Activated CD8-positive, alpha-beta memory T cell treated with anti-CD3 and anti-CD28 coated beads for 4 hours (primary cell): ENCODE data around the gene GXYLT1.
"Not testable (repeated sequence)": the region's sequence is repeated elsewhere in the genome, so short reads cannot be mapped to it uniquely, and the experiment has no call there.

ENCODE experiments used
- DNase-seq, 2 donors: peaks; one replicate each; pipeline ENCODE4 v3.0.0-alpha.2; 2020; ENCODE audit warnings: low read depth in 2 of 2

GXYLT1 gene, protein sequence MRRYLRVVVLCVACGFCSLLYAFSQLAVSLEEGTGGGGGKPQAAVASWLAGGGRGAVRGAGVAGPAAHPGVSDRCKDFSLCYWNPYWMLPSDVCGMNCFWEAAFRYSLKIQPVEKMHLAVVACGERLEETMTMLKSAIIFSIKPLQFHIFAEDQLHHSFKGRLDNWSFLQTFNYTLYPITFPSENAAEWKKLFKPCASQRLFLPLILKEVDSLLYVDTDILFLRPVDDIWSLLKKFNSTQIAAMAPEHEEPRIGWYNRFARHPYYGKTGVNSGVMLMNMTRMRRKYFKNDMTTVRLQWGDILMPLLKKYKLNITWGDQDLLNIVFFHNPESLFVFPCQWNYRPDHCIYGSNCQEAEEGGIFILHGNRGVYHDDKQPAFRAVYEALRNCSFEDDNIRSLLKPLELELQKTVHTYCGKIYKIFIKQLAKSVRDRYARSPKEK

GRCh38 chr12:42144408-42145196 is at the start of gene GXYLT1:
Gene GXYLT1 (minus strand): TSS chr12:42144874. CDS start chr12:42144646, 228 bp downstream.
- peak; percentile 41 to 56 for DNase-seq

- DNase-seq: no peak
These were observed 48.0 kb upstream of the GXYLT1 start for GRCh38 chr12:42192686-42193085.

GRCh38 chr12:42192258-42192657 is 47.6 kb upstream of the GXYLT1 start:
- DNase-seq: no peak

DNA sequence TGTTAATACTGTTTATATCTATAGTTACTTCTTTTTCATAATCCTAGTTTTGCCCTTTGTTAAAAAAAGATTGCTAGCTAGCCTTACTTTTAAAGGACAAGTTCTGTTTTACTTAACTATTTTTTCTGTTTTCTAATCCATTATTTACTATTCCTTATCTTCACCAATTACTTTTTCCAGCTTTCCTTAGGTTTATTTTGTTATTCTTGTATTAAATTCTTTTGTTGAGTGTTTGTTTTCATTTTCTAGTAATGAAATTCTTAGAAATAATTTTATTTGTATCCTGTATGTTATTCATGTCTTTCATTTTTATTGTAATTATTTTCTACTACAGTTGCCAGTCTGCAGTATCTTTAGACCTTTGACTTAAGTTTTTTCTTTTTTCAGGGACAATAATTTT is 45.7 kb upstream of the GXYLT1 start:
- no peak for DNase-seq

- not testable (repeated sequence) for DNase-seq
These were observed 43.6 kb upstream of the GXYLT1 start for GRCh38 chr12:42188275-42188674.

DNA sequence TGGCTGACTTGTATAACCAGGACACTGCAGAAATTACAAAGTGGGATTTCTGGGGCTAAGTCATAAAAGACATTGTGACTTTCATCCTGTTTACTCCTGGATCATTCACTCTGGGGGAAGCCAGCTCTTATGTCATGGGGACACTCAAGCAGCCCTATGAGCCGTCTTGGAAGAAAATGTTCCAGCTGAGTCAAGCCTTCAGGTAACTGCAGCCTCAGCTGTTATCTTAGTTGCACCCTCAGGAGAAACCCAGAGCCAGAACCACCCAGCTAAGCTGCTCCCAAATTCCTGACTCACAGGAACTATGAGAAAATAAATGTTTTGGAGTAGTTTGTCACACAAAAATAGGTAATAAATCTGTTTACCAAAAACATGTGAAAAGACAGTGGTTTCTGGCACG is 43.1 kb upstream of the GXYLT1 start:
- DNase-seq: no peak

- no peak for DNase-seq
These were observed 42.1 kb upstream of the GXYLT1 start for GRCh38 chr12:42186793-42187192.

GRCh38 chr12:42182394-42182793 is 37.7 kb upstream of the GXYLT1 start:
- DNase-seq: no peak

DNA sequence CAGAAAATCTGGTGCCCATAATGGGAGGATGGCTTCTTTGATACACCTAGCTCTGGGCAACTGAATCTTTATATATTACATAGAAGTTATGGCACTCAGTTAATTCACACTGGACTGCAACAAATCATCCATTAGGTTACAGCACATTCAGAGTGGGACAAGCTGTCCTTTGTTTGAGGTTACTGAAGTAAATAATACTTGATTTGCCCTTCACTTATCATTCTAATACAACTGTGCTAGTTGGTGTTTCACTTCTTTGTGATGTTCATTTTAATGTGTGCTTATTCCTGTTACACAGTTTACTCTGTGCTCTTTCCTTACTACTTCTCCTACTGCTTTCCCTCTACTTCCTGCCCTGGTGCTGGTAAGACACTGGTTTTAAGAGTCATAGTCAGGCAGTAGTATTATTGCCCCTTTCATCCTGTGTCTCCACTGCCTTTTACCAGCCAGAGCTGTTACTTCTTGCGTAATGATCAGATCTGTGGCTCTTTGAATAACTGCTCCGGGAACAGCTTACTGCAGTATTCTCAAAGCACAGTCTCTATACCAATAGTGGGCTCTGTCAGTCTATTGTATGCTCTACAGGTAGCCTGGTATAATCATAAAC is 36.4 kb upstream of the GXYLT1 start:
- no peak for DNase-seq

- DNase-seq: no peak
These were observed 33.4 kb upstream of the GXYLT1 start for GRCh38 chr12:42178101-42178500.

GRCh38 chr12:42174978-42175377 is 30.3 kb upstream of the GXYLT1 start:
- DNase-seq: no peak

DNA sequence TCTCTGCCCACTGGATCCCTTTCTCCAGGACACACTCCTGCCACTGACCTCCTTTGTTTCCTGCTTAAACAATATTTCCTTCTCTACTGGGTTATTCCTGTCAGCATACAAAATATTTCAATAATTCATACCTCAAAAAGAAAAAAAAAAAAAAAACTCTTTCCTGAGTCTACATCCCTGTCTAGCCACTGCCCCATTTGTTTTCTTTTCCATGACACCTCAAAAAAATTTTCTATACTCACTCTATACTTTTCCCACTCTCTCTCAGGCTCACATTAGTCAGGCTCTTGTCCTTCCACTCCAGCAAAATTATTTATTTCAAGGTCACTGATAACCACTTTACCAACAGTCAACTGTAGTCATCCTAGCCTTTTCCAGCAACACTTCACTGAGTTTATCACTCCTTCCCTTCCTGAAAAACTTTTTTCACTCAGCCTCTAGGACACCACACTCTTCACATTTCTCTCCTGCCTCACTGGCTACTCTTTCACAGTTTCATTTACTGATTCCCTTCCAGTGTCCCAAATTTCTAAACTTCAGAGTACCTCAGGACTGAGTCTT is 29.4 kb upstream of the GXYLT1 start:
- no peak for DNase-seq

- DNase-seq: no peak
These were observed 28.0 kb upstream of the GXYLT1 start for GRCh38 chr12:42172441-42173210.

DNA sequence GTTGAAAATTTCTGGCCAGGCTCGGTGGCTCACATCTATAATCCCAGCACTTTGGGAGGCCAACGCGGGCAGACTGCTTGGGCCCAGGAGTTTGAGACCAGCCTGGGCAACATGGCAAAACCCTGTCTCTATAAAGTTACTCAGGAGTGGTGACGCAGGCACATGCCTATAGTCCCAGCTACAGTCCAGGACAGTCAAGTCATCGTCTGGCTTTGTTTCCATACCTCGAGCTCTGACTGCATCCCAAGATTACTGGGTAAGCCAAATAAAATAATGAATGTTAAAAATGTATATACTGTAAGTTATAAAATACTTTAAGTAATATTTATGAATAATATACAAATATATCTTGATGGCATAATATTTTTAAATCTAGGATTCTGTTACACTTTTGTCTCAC is 23.0 kb upstream of the GXYLT1 start:
- DNase-seq: no peak

DNA sequence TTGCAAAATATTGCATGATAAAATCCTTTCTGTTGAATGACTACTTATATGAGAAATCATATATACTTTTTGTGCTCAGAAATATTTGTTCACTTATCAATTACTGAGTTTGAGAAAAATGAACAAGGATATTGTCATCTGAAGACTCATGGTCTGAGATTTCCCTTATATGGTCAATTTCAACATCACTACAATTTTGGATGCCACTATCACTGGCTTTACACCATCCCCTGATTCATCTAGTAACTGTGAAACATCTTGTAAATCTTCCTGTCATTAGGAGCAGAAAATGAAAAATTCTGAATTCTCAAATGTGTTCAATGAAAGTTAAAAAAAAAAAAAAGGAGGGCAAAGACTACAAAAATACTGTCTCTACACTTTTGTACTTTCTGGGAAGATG is 21.8 kb upstream of the GXYLT1 start:
- DNase-seq: no peak

DNA sequence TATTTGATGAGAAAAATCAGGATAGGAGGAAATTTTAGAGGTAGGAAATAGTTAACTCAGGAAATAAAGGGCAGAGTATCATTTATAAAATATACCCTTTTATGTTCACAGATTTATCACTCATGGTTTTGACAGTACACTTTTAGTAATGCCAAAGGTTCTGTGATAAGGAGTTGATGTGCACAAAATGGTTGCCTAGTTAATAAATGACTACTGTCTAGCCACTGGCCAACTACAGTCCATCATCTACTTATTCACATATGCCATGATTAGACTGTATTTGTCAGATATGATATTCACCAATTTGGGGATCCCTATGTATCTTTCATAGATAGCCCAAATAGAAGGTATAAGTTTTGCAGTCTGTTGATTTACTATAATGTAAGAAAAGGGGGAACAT is 19.2 kb upstream of the GXYLT1 start:
- no peak for DNase-seq

- DNase-seq: no peak
These were observed 18.3 kb upstream of the GXYLT1 start for GRCh38 chr12:42162965-42163364.

GRCh38 chr12:42162193-42162592 is 17.5 kb upstream of the GXYLT1 start:
- DNase-seq: no peak

- DNase-seq: no peak
These were observed 16.9 kb upstream of the GXYLT1 start for GRCh38 chr12:42161529-42161928.

GRCh38 chr12:42156232-42156631 is 11.6 kb upstream of the GXYLT1 start:
- no peak for DNase-seq

DNA sequence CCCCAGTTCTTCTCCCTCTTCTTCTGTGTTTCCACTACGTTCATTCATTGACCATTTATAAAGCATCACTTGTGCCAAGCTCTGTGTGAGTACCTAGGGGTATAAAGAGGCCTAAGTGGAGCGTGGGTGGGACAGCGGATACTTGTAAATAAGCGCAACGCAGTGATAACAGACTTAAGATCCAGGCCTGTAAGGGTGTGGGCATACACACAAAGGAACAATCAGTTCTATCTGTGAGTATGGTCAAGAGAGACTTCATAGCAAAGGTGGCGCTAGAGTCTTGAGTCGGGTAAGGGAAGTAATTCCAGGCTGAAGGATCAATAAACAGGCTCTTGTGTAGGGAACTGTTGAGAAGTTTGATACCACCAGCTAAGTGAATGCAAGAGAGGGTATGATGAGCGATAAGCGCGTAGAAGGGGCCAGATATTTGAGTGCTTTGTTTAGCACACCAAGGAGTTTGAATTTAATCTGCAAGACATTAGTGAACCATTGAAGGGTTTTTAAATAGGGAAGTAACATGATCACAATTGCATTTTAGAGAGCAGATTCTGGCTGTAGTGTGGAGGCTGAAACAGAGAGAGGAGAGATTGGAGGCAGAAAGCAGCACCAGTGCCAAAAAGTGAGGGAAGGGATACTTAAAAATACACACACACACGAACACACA is 1.0 kb upstream of the GXYLT1 start:
- no peak for DNase-seq
